ENCODE results near the gene GPR162.

Gene GPR162

DNA sequence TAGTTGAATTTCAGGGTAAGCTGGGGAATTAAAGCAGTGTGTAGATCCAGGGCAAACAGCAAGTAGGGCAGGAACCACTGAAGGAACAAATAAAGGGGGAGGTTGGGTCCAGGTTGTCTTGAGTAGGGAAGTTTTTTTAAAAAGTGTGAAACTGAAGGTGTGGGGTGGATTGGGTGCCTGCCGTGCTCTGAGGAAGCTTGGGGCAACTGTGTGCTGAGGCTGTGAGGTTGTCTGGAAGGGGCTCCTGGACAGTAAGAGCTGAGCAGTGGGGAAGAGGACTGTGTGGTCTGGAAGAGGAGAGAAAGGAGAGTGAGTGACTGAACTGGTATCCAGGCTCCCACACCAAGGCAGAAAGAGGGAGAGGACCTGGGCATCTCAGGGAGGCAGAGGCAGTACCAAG, 10.9 kb upstream of the GPR162 start:
- Histone ChIP-seq H2AFZ (ENCODE audit: low read length) (no peak overlapping the region), H3K79me2 (ENCODE audit: insufficient read depth, low read length) (no peaks in the 10 kb centered on the region), H3K4me1 (ENCODE audit: insufficient read depth, low read length, poor library complexity, severe bottlenecking) (no peaks in the 10 kb centered on the region), H3K36me3 (ENCODE audit: insufficient read depth, low read length) (no peaks in the 10 kb centered on the region), H3K4me2 (ENCODE audit: low read depth, low read length, poor library complexity, severe bottlenecking) (no peak overlapping the region), H3F3A (ENCODE audit: low read depth) (no peaks in the 10 kb centered on the region), H3K9me2 (replicated peaks; ENCODE audit: low read depth, low read length) (no peaks in the 10 kb centered on the region), H3K4me3 (ENCODE audit: low read length, poor library complexity, severe bottlenecking) (no peak overlapping the region), H3K9me3 (ENCODE audit: insufficient read depth, low read depth, low read length) (no peaks in the 10 kb centered on the region), H3K9ac (ENCODE audit: low read depth, low read length, poor library complexity, severe bottlenecking) (no peak overlapping the region), H4K20me1 (ENCODE audit: insufficient read depth, low read length, poor library complexity, severe bottlenecking) (no peaks in the 10 kb centered on the region), H3K27me3 (ENCODE audit: insufficient read depth, low read length, poor library complexity, severe bottlenecking) (no peaks in the 10 kb centered on the region)
- no peak for TF ChIP-seq EZH2phosphoT487 (IDR thresholded peaks at IDR 0.05; ENCODE audit: borderline replicate concordance)
- TF ChIP-seq, protein P1, sequence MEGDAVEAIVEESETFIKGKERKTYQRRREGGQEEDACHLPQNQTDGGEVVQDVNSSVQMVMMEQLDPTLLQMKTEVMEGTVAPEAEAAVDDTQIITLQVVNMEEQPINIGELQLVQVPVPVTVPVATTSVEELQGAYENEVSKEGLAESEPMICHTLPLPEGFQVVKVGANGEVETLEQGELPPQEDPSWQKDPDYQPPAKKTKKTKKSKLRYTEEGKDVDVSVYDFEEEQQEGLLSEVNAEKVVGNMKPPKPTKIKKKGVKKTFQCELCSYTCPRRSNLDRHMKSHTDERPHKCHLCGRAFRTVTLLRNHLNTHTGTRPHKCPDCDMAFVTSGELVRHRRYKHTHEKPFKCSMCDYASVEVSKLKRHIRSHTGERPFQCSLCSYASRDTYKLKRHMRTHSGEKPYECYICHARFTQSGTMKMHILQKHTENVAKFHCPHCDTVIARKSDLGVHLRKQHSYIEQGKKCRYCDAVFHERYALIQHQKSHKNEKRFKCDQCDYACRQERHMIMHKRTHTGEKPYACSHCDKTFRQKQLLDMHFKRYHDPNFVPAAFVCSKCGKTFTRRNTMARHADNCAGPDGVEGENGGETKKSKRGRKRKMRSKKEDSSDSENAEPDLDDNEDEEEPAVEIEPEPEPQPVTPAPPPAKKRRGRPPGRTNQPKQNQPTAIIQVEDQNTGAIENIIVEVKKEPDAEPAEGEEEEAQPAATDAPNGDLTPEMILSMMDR (conservative IDR thresholded peaks at IDR 0.05; ENCODE audit: low read length), result no peak

- no peak overlapping the region for H3K4me2 ChIP-seq (ENCODE audit: low read depth, low read length, poor library complexity, severe bottlenecking)
- no peaks in the 10 kb centered on the region for H3K9me2 ChIP-seq (replicated peaks; ENCODE audit: low read depth, low read length)
- H3K79me2 ChIP-seq (ENCODE audit: insufficient read depth, low read length), result no peaks in the 10 kb centered on the region
- H4K20me1 ChIP-seq (ENCODE audit: insufficient read depth, low read length, poor library complexity, severe bottlenecking), result no peaks in the 10 kb centered on the region
- no peaks in the 10 kb centered on the region for H3K9me3 ChIP-seq (ENCODE audit: insufficient read depth, low read depth, low read length)
- H3K4me1 ChIP-seq (ENCODE audit: insufficient read depth, low read length, poor library complexity, severe bottlenecking), result peaks cover 10% of the 10 kb centered on the region
- H2AFZ ChIP-seq (ENCODE audit: low read length), result no peak overlapping the region
- H3F3A ChIP-seq (ENCODE audit: low read depth), result no peaks in the 10 kb centered on the region
- no peak overlapping the region for H3K4me3 ChIP-seq (ENCODE audit: low read length, poor library complexity, severe bottlenecking)
- H3K27me3 ChIP-seq (ENCODE audit: insufficient read depth, low read length, poor library complexity, severe bottlenecking), result no peaks in the 10 kb centered on the region
- TF ChIP-seq EZH2phosphoT487 (IDR thresholded peaks at IDR 0.05; ENCODE audit: borderline replicate concordance), result no peak
- TF ChIP-seq, protein P1 (conservative IDR thresholded peaks at IDR 0.05; ENCODE audit: low read length), result no peak
- no peak overlapping the region for H3K9ac ChIP-seq (ENCODE audit: low read depth, low read length, poor library complexity, severe bottlenecking)
- H3K36me3 ChIP-seq (ENCODE audit: insufficient read depth, low read length), result no peaks in the 10 kb centered on the region
Measured at GRCh38 chr12:6813363-6813762, 8.3 kb upstream of the GPR162 start.

DNA sequence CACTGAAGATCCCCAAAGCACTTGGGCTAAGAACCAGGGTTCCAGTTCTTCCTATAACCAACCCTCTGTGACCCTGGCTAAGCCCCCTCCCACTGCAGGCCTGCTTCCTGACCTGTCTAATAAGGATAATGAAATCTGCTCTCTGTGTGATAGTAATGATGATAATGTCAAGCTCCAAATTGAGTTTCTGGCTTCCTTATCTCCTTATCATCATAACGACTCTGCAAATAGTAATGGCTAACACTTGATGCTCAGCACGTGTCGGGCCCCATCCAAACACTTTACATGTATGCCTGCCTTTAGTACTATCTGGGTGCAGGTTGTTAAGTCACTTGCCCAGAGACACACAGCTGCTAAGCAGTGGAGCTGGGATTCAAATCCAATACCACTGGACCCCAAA, 5.0 kb upstream of the GPR162 start:
- Histone ChIP-seq H3K79me2 (ENCODE audit: insufficient read depth, low read length) (no peaks in the 10 kb centered on the region), H3K9me2 (replicated peaks; ENCODE audit: low read depth, low read length) (no peaks in the 10 kb centered on the region), H3K27me3 (ENCODE audit: insufficient read depth, low read length, poor library complexity, severe bottlenecking) (no peaks in the 10 kb centered on the region), H3K4me3 (ENCODE audit: low read length, poor library complexity, severe bottlenecking) (no peak overlapping the region), H2AFZ (ENCODE audit: low read length) (no peak overlapping the region), H4K20me1 (ENCODE audit: insufficient read depth, low read length, poor library complexity, severe bottlenecking) (no peaks in the 10 kb centered on the region), H3K9me3 (ENCODE audit: insufficient read depth, low read depth, low read length) (no peaks in the 10 kb centered on the region), H3K4me1 (ENCODE audit: insufficient read depth, low read length, poor library complexity, severe bottlenecking) (peaks cover 32% of the 10 kb centered on the region), H3K4me2 (ENCODE audit: low read depth, low read length, poor library complexity, severe bottlenecking) (no peak overlapping the region), H3F3A (ENCODE audit: low read depth) (no peaks in the 10 kb centered on the region), H3K36me3 (ENCODE audit: insufficient read depth, low read length) (no peaks in the 10 kb centered on the region), H3K9ac (ENCODE audit: low read depth, low read length, poor library complexity, severe bottlenecking) (peak overlapping the region; percentile 21)
- TF ChIP-seq, protein P1 (conservative IDR thresholded peaks at IDR 0.05; ENCODE audit: low read length), result no peak
- TF ChIP-seq EZH2phosphoT487 (IDR thresholded peaks at IDR 0.05; ENCODE audit: borderline replicate concordance), result no peak

Data from Loucy (cell line).